HG02642 (cell line): ENCODE data around the gene ONECUT1.
A peak's percentile ranks its signal among the peaks of the same experiment; 100 is the strongest.

ENCODE experiments used
- ATAC-seq: cut with Tn5 transposase; IDR thresholded peaks from one replicate; pipeline ENCODE4 v1.9.1; 2021; ENCODE audit warnings: mild to moderate bottlenecking; ENCODE audit not compliant: unreplicated experiment, poor library complexity

Gene ONECUT1

GRCh38 chr15:52783929-52784798 is 6.0 kb downstream of the ONECUT1 start:
- ATAC-seq = no peak

GRCh38 chr15:52783191-52783829 is 6.8 kb downstream of the ONECUT1 start:
- ATAC-seq = no peak

- ATAC-seq = no peak
Measured at GRCh38 chr15:52782514-52782913, 7.6 kb downstream of the ONECUT1 start.

DNA sequence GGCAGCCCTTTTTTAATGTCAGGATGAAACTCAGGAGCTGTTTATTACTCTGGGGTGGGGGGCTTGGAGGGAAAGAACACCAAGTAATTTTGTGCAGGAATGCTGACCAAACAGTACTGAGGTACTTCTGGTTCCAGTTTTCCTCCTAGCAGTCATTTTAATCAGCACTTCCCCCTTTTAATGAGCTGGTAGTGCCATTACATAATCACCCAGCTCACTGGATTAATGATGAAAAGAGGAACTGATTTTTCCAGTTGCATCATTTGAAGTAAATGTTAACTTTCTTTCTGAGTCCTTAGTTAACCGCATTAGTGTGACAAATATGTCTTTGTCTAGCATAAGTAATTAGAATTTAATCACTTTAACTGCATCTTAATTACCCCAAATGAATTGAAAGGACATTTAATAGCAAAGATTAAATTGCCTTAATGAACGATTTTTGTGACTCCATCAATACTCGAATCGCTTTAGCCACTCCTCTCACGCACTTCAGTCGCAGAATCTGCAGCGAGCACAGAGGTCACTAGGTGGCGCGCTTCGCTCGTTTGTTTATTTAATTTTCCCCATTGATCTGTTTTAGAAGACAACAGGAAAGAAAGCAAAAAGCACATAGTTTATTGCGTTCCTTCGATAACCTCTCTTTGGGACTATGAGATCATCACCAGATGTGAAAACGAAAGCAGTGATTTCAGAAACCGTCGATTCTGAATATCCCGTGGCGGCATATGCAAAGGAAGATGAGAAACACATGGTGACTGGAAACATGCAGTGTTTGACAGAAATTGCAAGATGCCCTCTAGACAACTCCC is 9.8 kb downstream of the ONECUT1 start:
- ATAC-seq = peak; percentile 60

- no peak for ATAC-seq
Measured at GRCh38 chr15:52778457-52778856, 11.7 kb downstream of the ONECUT1 start.

DNA sequence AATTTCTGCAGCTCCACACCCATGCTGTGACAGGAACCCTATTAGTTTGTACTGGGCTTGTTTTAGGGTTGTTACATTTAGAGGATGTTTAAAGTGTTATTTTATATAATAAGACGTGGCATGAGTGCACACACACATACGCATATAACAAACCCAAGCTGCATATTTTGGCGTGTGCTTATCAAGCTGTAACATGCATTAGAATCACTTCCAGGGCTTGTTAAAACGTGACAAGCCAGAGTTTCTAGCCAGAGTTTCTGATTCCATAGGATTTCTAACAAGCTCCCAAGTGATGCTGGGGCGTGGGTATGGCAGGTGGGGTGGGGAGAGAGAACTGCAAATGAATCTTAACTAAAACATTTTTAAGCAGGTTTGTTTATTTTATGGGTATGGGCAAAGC is 17.4 kb downstream of the ONECUT1 start:
- ATAC-seq = no peak

- ATAC-seq = no peak
Measured at GRCh38 chr15:52765785-52766184, 24.4 kb downstream of the ONECUT1 start.

DNA sequence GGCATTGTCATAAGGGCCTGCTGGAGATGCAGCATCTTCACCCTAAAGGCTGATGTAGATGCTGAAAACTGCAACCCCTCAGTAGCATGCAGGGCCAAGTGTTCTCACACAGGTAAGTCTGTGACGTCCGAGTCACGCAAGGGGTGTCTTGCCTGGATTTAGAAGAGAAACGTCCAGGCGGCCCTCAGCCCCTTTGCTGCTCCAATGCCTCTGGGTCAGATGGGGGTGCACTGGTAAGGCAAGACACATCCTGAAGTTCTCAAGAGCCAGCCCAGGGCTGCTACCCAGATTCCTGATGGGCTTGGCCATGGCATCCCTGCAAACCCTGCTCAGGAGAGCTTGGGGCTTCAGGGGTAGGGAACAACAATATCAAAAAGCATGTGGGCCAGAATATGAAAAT is 25.4 kb downstream of the ONECUT1 start:
- no peak for ATAC-seq

DNA sequence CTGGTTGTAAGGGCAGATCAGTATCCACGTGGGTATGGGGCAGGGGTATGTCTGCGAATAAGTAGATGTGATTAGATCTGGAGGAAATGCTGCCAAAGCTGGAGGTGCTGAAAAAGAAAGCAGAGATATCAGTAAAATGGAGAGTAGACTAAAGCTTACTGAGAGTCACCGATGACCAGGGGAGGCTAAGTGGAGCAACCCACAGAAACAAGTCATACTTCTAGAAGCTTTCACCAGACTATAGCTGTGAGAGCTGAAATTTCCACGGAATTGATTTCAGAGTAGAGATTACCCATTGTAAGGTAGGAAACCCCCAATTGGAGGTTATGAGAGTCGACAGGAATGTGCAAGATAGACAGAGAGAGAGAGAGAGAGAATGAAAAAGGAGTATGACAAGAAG is 27.5 kb downstream of the ONECUT1 start:
- ATAC-seq = no peak

GRCh38 chr15:52760562-52760961 is 29.6 kb downstream of the ONECUT1 start:
- no peak for ATAC-seq

DNA sequence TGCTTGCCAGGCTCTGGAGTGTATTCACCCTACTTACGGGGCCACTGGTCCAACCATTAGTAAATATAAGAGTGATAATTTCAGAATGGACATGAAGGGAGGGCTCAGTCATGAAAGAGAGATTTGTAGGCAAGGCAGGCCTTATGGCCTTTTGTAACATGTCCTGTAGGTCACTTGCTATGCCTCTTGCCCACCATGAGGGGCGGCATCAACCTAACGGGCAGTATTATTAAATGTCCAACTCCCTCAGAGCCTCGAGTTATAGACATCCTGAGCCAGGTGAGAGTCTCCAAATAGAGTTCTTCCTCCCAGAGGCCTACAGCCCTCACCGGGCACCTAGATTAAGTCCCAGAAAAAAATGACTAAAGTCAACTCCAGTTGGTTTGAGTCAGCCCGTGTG is 30.2 kb downstream of the ONECUT1 start:
- no peak for ATAC-seq

DNA sequence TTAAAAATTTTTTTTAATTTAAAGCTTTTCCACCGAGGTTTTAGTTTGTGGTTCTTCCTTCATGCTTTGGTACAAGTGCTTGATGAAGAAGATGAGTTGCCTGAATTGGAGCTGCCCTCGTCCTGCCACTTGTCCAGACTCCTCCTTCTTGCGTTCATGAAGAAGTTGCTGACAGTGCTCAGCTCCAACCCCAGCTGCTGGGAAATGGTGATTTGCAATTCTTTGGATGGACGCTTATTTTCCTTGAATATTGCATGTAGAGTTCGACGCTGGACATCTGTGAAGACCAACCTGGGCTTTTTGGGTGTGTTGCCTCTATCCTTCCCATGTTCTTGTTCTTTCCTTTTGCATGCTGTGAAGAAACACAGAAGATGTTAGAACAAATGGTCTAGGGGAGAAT is 32.6 kb downstream of the ONECUT1 start:
- ATAC-seq = no peak

GRCh38 chr15:52751522-52751921 is 38.6 kb downstream of the ONECUT1 start:
- ATAC-seq = no peak

DNA sequence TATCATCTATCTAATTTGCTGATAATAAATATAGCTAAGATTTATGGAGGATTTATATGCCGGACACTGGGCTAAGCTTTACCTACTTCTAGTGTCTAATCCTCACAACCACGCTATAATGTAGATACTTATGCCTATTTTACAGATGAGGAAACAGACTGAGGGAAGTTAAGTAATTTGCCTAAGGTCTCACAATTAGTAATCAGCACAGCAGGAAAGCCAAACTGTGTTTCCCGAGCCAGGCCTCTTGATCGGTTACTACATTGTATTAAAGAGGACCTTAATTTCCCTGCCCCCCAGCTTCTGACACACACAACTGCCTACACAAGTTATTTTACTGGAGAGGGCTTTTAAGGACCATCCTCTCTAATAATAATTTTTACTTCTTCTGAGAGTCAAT is 40.9 kb downstream of the ONECUT1 start:
- no peak for ATAC-seq

GRCh38 chr15:52746162-52746757 is 43.9 kb downstream of the ONECUT1 start:
- ATAC-seq = no peak

- no peak for ATAC-seq
Measured at GRCh38 chr15:52745326-52746161, 44.6 kb downstream of the ONECUT1 start.

DNA sequence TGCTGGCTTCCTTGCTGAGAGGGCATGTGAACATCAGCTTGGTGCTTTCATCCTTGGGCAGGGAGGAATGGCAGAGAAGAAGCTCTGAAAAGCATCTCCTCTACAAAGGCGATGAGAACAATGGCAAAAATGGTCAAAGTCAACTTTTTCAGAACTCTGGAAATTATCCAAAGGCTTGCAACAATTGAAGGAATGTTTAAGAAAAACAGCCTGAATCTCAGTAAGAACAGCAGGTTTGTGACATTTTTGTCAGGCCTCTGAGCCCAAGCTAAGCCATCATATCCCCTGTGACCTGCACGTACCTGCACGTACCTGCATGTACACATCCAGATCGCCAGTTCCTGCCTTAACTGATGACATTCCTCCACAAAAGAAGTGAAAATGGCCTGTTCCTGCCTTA is 51.8 kb downstream of the ONECUT1 start:
- no peak for ATAC-seq

DNA sequence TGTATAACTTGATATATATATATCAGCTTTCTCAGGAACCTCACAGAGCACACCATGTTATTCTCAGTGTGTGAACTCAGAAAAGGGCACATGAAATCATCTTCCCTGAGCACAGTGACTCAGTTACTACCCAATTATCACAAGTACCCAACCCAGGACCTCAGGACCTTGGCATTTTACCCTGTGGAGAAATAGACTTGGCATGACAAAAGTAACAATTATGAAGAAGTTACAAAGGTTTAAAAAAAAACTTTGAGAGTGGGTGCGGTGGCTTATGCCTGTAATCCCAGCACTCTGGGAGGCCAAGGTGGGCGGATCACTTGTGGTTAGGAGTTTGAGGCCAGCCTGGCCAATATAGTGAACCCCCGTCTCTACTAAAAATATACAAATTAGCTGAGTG is 52.4 kb downstream of the ONECUT1 start:
- no peak for ATAC-seq

- ATAC-seq = peak; percentile 85
Measured at GRCh38 chr15:52735231-52736089, 54.7 kb downstream of the ONECUT1 start.
